IMR-90 (cell line): Measurements from ENCODE around the gene CCDC70. TPM values are rescaled to one million over a fixed set of nuclear protein-coding genes. Genes with fewer than 3 reads are reported as not detected.

ENCODE experiments used
- ATAC-seq: fragments of 200-7000 bp; cut with Tn5 transposase; 2 replicates; pipeline ENCODE4 v1.9.1; 2020; ENCODE audit warnings: low read depth, mild to moderate bottlenecking, moderate library complexity
- BruUV-seq: library from RNA; stranded (reverse); fragments of 400-500 nt; replicated peaks from 2 replicates; lab custom pipeline; 2021; lab: Mats Ljungman, UMichigan
- CTCF ChIA-PET: fragments of 300-600 bp; formaldehyde crosslinking; extraction: SDS; loops from one replicate; lab custom pipeline; 2021; ENCODE audit warnings: antibody characterized with exemption; lab: Yijun Ruan, JAX
- POLR2A ChIA-PET: fragments of 300-600 bp; sonication (Branson Sonifier 250); formaldehyde crosslinking; loops from one replicate; lab custom pipeline; 2022; ENCODE audit warnings: antibody characterized with exemption; ENCODE audit not compliant: unreplicated experiment; lab: Charles Lee
- DNase-seq: peaks from one replicate; pipeline ENCODE4 v3.0.0; 2013
- H2AFZ ChIP-seq: replicated peaks from 2 replicates; pipeline ENCODE3; 2013; ENCODE audit warnings: low read length, mild to moderate bottlenecking; ENCODE audit not compliant: poor library complexity
- H2AK5ac ChIP-seq: 2 replicates; pipeline ENCODE4 v1.6.1; 2013; ENCODE audit warnings: low read depth, low read length, inconsistent platforms
- H2AK9ac ChIP-seq: replicated peaks from 2 replicates; pipeline ENCODE3; 2013; ENCODE audit warnings: mild to moderate bottlenecking, low read depth, low read length, moderate library complexity; ENCODE audit not compliant: poor library complexity
- H2BK120ac ChIP-seq: 2 replicates; pipeline ENCODE4 v1.6.1; 2013; ENCODE audit warnings: low read depth, low read length, inconsistent platforms
- H2BK15ac ChIP-seq: 3 replicates; pipeline ENCODE4 v1.6.1; 2013; ENCODE audit warnings: low read depth, low read length, inconsistent platforms
- H2BK20ac ChIP-seq: 2 replicates; pipeline ENCODE4 v1.6.1; 2013; ENCODE audit warnings: low read depth, mild to moderate bottlenecking, inconsistent platforms, low read length, moderate library complexity
- H2BK5ac ChIP-seq: 2 replicates; pipeline ENCODE4 v1.6.1; 2013; ENCODE audit warnings: mild to moderate bottlenecking, low read depth, low read length, inconsistent platforms; ENCODE audit not compliant: poor library complexity, severe bottlenecking
- H3K14ac ChIP-seq: replicated peaks from 2 replicates; pipeline ENCODE4 v1.6.1; 2013; ENCODE audit warnings: low read depth, low read length, inconsistent platforms
- H3K18ac ChIP-seq: 2 replicates; pipeline ENCODE4 v1.6.1; 2013; ENCODE audit warnings: low read depth, low read length, control low read depth
- H3K23ac ChIP-seq: 2 replicates; pipeline ENCODE4 v1.6.1; 2013; ENCODE audit warnings: low read depth, low read length, inconsistent platforms
- H3K27ac ChIP-seq: 2 replicates; pipeline ENCODE4 v1.5.1; 2013; ENCODE audit warnings: mild to moderate bottlenecking, control low read depth, low read length; ENCODE audit not compliant: insufficient read depth
- H3K27me3 ChIP-seq: 2 replicates; pipeline ENCODE4 v1.6.1; 2013; ENCODE audit warnings: low read length; ENCODE audit not compliant: control insufficient read depth, insufficient read depth
- H3K36me3 ChIP-seq: 2 replicates; pipeline ENCODE4 v1.6.1; 2013; ENCODE audit warnings: low read length, mixed read lengths; ENCODE audit not compliant: control insufficient read depth, insufficient read depth
- H3K4ac ChIP-seq: 2 replicates; pipeline ENCODE4 v1.6.1; 2013; ENCODE audit warnings: low read depth, low read length, inconsistent platforms
- H3K4me1 ChIP-seq: 2 replicates; pipeline ENCODE4 v1.6.1; 2013; ENCODE audit warnings: low read length, mixed read lengths; ENCODE audit not compliant: control insufficient read depth, insufficient read depth
- H3K4me2 ChIP-seq: 2 replicates; pipeline ENCODE4 v1.6.1; 2013; ENCODE audit warnings: low read depth, mild to moderate bottlenecking, control low read depth, low read length, moderate library complexity
- H3K4me3 ChIP-seq: 2 replicates; pipeline ENCODE4 v1.5.1; 2013; ENCODE audit warnings: low read depth, mild to moderate bottlenecking, control low read depth, low read length, moderate library complexity; ENCODE audit not compliant: insufficient read depth
- H3K56ac ChIP-seq: 2 replicates; pipeline ENCODE4 v1.6.1; 2013; ENCODE audit warnings: low read length, inconsistent platforms; ENCODE audit not compliant: insufficient read depth; ENCODE audit errors: extremely low read depth
- H3K79me1 ChIP-seq, 2 experiments: 2 replicates each; pipeline ENCODE4 v1.6.1; 2013; ENCODE audit warnings: low read length in 2 of 2, inconsistent platforms in 1 of 2, low read depth in 1 of 2
- H3K9ac ChIP-seq: 2 replicates; pipeline ENCODE4 v1.6.1; 2013; ENCODE audit warnings: low read depth, low read length, control low read depth
- H3K9me1 ChIP-seq: 2 replicates; pipeline ENCODE4 v1.6.1; 2013; ENCODE audit warnings: low read length, inconsistent platforms; ENCODE audit not compliant: insufficient read depth
- H3K9me3 ChIP-seq: 2 replicates; pipeline ENCODE4 v1.6.1; 2013; ENCODE audit warnings: low read length; ENCODE audit not compliant: control insufficient read depth, insufficient read depth
- H4K20me1 ChIP-seq: 2 replicates; pipeline ENCODE4 v1.6.1; 2013; ENCODE audit warnings: low read length, inconsistent platforms; ENCODE audit not compliant: insufficient read depth
- H4K5ac ChIP-seq: 2 replicates; pipeline ENCODE4 v1.6.1; 2013; ENCODE audit warnings: mild to moderate bottlenecking, low read depth, low read length, control low read depth
- H4K8ac ChIP-seq, 2 experiments: 2 replicates each; pipeline ENCODE4 v1.6.1; 2013; ENCODE audit warnings: low read depth in 2 of 2, low read length in 2 of 2, control low read depth in 1 of 2, inconsistent platforms in 1 of 2
- H4K91ac ChIP-seq: 2 replicates; pipeline ENCODE4 v1.6.1; 2013; ENCODE audit warnings: low read depth, low read length, inconsistent platforms; ENCODE audit not compliant: insufficient read depth
- BHLHE40 ChIP-seq: fragments of 150-350 bp; IDR thresholded peaks from 2 replicates; pipeline ENCODE4 v1.6.1; 2016; ENCODE audit warnings: mild to moderate bottlenecking, low read depth, low read length
- CEBPB ChIP-seq: IDR thresholded peaks from 2 replicates; pipeline ENCODE4 v1.6.1; 2012; ENCODE audit warnings: low read depth, low read length, improper control_type of control experiment
- CHD1 ChIP-seq: IDR thresholded peaks from 2 replicates; pipeline ENCODE4 v1.6.1; 2012; ENCODE audit warnings: low read depth, low read length, improper control_type of control experiment
- CTCF ChIP-seq: conservative IDR thresholded peaks from 2 replicates; pipeline ENCODE4 v1.5.1; 2012; ENCODE audit warnings: mild to moderate bottlenecking, low read depth, low read length, improper control_type of control experiment
- FOS ChIP-seq: fragments of 150-350 bp; IDR thresholded peaks from 2 replicates; pipeline ENCODE4 v1.6.1; 2016; ENCODE audit warnings: low read depth, low read length
- MAFK ChIP-seq: IDR thresholded peaks from 2 replicates; pipeline ENCODE4 v1.6.1; 2012; ENCODE audit warnings: low read depth, low read length, improper control_type of control experiment
- MAZ ChIP-seq: IDR thresholded peaks from 2 replicates; pipeline ENCODE4 v1.6.1; 2012; ENCODE audit warnings: low read depth, mild to moderate bottlenecking, low read length, improper control_type of control experiment, moderate library complexity, borderline replicate concordance
- MXI1 ChIP-seq: IDR thresholded peaks from 2 replicates; pipeline ENCODE4 v1.6.1; 2012; ENCODE audit warnings: low read depth, mild to moderate bottlenecking, low read length, moderate library complexity, borderline replicate concordance
- NFE2L2 ChIP-seq: fragments of 150-350 bp; IDR thresholded peaks from 2 replicates; pipeline ENCODE4 v1.6.1; 2016; ENCODE audit warnings: low read depth, mild to moderate bottlenecking, low read length
- POLR2A ChIP-seq: IDR thresholded peaks from 2 replicates; pipeline ENCODE4 v1.6.1; 2012; ENCODE audit warnings: mild to moderate bottlenecking, low read depth, low read length
- RAD21 ChIP-seq: IDR thresholded peaks from 2 replicates; pipeline ENCODE4 v1.6.1; 2012; ENCODE audit warnings: low read length, improper control_type of control experiment
- RCOR1 ChIP-seq: IDR thresholded peaks from 2 replicates; pipeline ENCODE4 v1.6.1; 2012; ENCODE audit warnings: mild to moderate bottlenecking, low read length, improper control_type of control experiment; ENCODE audit not compliant: insufficient replicate concordance
- RFX5 ChIP-seq: IDR thresholded peaks from 2 replicates; pipeline ENCODE4 v1.8.0; 2012; ENCODE audit warnings: low read depth, mild to moderate bottlenecking, low read length, moderate library complexity
- SMC3 ChIP-seq: fragments of 150-350 bp; IDR thresholded peaks from 2 replicates; pipeline ENCODE4 v1.6.1; 2016; ENCODE audit warnings: low read depth, mild to moderate bottlenecking, antibody characterized with exemption, low read length, moderate library complexity
- USF2 ChIP-seq: fragments of 150-350 bp; IDR thresholded peaks from 2 replicates; pipeline ENCODE4 v1.6.1; 2017; ENCODE audit warnings: mild to moderate bottlenecking, antibody characterized with exemption, low read length, low read depth
- WGBS, 2 experiments: methylation state at CpG; one replicate each; pipeline versions ENCODE4 v1.1.5 to v1.1.7; 2013; ENCODE audit warnings: missing lambda C conversion rate in 2 of 2; ENCODE audit not compliant: insufficient read length in 1 of 2; ENCODE audit errors: extremely low coverage in 2 of 2; 5-methylcytosine and 5-hydroxymethylcytosine counted together
- dilution Hi-C: fragments of 300-500 bp; cut with HindIII; formaldehyde crosslinking; loops from one replicate; pipeline ENCODE4 v1.14.3; 2018; ENCODE audit warnings: low sequenced_read_pairs; ENCODE audit not compliant: unreplicated experiment
- in situ Hi-C: fragments of 300-500 bp; cut with MboI; formaldehyde crosslinking; loops from 3 replicates; pipeline ENCODE4 v1.14.3; 2019; ENCODE audit warnings: low sequenced_read_pairs, inconsistent platforms, mixed read lengths
- intact Hi-C: fragments of 100-400 bp; cut with micrococcal nuclease; formaldehyde crosslinking; loops from 2 replicates; pipeline ENCODE4 v1.10.0; 2022
- polyA plus RNA-seq, 3 experiments: library from polyadenylated mRNA; depleted of rRNA; stranded (reverse); fragments of >200 nt; gene quantifications; 2 replicates each; pipeline ENCODE4 v1.2.3, GENCODE V29; 2012; ENCODE audit warnings: low replicate concordance in 1 of 3
- total RNA-seq: library from RNA; depleted of rRNA; stranded (reverse); fragments of >200 nt; gene quantifications from 2 replicates; pipeline ENCODE4 v1.2.3, GENCODE V29; 2012

CCDC70 gene
- total and polyA plus RNA-seq, 2 of the 4 experiments (the other 2 are of a cell fraction), result not detected

GRCh38 chr13:51815848-51816247, 45.9 kb upstream of the CCDC70 start (continued):
- TF ChIP-seq MXI1, result no peak
- TF ChIP-seq MAFK, result no peak
- no peak for TF ChIP-seq RAD21

GRCh38 chr13:51816604-51817249, 45.0 kb upstream of the CCDC70 start:
- POLR2A ChIA-PET, result no interaction called here
- no TSS peak for BruUV-seq
- TF ChIP-seq CEBPB (no peak), MAZ (no peak), MAFK (no peak), FOS (no peak), RFX5 (no peak), RAD21 (no peak), BHLHE40 (no peak), RCOR1 (no peak), CTCF (no peak), SMC3 (no peak), CHD1 (no peak), POLR2A (no peak), USF2 (no peak), NFE2L2 (no peak)

More at GRCh38 chr13:51816604-51817249, 45.0 kb upstream of the CCDC70 start:
- CTCF ChIA-PET, result interaction anchor here (1.4 kb wide), 1 partner anchor 9 kb away, joined by 3 read pairs; no protein-coding TSS in a partner anchor
- no peak overlapping the region for H3K4me2 ChIP-seq
- H2BK20ac ChIP-seq, result no peak overlapping the region
- intact Hi-C loops, result loop anchor here (10.0 kb wide), 1 partner anchor 198 kb away; the partner anchor contains the start of genes ALG11 and ATP7B
- no peak overlapping the region for H3K4ac ChIP-seq
- no peak overlapping the region for H3K27ac ChIP-seq
- no peak overlapping the region for H3K9ac ChIP-seq
- peaks cover 54% of the 10 kb centered on the region for H3K27me3 ChIP-seq
- no peak overlapping the region for H2AK5ac ChIP-seq
- H3K14ac ChIP-seq, result no peak overlapping the region
- peak overlapping the region; percentile 9 for H2AK9ac ChIP-seq
- no peak overlapping the region for H3K23ac ChIP-seq
- dilution Hi-C loops, result no loop called here
- no peak overlapping the region for H2BK5ac ChIP-seq
- 76% methylated on average over 18 of the region's 19 CpGs; no CpG with 5 or more reads in 1 of the 2 experiments for WGBS, 2 experiments
- no peaks in the 10 kb centered on the region for H3K79me1 ChIP-seq
- H4K91ac ChIP-seq, result no peak overlapping the region
- H3K9me1 ChIP-seq, result peaks cover 4% of the 10 kb centered on the region; the same call in 1 of the 2 replicates
- no peak overlapping the region for H3K4me3 ChIP-seq
- no peak overlapping the region for H2BK15ac ChIP-seq
- H3K9me3 ChIP-seq, result no peaks in the 10 kb centered on the region
- no peak overlapping the region for H4K8ac ChIP-seq
- ATAC-seq, result no peak
- H2BK120ac ChIP-seq, result no peak overlapping the region
- no peaks in the 10 kb centered on the region for H3K36me3 ChIP-seq
- in situ Hi-C loops, result loop anchor here (10.0 kb wide), 1 partner anchor 308 kb away; the partner anchor contains the start of gene NEK5
- H4K20me1 ChIP-seq, result no peaks in the 10 kb centered on the region
- no peak for DNase-seq
- H4K5ac ChIP-seq, result no peak overlapping the region
- H3K4me1 ChIP-seq, result no peaks in the 10 kb centered on the region
- no peak overlapping the region for H3K18ac ChIP-seq
- no peak overlapping the region for H2AFZ ChIP-seq
- H3K56ac ChIP-seq, result no peak overlapping the region
